NCI-H345 treated with DMSO at 0.1 percent for 48 hours (cell line): ENCODE data around the gene PYGB.

Experiments used
- DNase-seq: peaks from one replicate; lab custom pipeline; 2025; ENCODE audit not compliant: unreplicated experiment; lab: John Stamatoyannopoulos, UW

PYGB gene

DNA sequence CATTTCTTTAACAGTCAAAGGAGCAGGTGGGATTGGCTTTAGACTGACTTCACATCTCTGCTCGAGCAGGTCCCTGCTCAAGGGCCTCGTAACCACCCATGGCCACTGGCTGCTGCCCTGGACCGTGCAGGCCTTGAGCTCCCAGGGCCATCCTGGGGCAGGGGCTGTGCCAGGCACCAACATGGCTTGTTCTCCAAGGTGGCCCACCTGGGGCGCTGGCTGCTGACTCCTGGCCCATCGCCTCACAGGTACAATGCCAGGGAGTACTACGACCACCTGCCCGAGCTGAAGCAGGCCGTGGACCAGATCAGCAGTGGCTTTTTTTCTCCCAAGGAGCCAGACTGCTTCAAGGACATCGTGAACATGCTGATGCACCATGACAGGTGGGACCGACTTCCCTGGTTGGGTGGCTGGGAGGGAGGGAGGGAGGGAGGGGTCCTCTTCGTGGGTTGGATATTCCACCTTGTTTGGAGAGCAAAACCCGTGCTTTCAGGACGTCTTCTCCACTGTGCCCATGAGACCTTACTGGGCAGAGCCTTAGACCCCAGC is 46.1 kb downstream of the PYGB start:
- DNase-seq: no peak

DNA sequence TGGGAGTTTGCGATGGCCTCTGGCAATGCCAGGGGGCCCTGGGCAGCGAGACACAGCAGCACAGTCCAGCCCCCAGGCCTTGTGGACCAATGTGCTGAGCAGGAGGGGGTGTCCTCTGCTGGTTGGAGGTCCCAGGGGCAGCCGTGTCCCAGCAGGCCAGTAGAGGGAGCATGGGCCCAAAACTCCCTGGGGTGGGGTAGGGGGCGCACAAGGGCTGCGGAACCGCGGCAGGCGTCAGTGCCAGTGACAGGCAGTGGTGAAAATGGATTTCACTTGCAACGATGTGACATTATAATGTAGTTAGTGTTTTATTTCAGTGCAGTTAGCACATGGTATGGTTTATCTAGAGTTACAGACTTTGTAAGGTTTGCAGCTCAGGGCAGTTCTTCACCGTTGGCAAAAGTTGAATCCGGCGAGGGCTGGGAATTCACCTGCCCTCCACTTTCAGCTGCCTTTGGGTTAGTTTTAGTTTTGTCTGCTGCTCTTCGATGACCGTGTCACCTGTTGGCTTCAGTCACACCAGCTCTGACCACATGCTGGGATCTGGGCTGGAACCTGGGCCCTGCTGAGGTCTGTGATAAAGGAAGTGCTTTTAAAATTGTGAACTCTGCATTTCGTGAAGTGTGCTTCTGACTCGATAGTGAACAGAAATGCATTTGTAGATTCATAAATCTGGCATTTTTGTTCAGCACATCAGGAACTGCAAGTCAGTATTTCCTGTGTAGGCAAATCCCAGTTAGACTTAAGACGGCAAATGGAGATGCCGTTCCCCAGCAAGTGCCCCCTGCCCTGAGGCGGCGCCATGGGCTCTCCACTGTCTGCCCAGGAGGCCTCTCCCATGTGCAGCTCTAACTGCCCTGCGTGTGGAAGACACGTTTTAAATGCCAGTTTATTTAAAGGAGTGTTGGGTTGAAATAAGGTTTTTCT is 46.8 kb downstream of the PYGB start:
- peak; percentile 31 for DNase-seq

GRCh38 chr20:25295386-25296093 is 47.7 kb downstream of the PYGB start:
- no peak for DNase-seq

DNA sequence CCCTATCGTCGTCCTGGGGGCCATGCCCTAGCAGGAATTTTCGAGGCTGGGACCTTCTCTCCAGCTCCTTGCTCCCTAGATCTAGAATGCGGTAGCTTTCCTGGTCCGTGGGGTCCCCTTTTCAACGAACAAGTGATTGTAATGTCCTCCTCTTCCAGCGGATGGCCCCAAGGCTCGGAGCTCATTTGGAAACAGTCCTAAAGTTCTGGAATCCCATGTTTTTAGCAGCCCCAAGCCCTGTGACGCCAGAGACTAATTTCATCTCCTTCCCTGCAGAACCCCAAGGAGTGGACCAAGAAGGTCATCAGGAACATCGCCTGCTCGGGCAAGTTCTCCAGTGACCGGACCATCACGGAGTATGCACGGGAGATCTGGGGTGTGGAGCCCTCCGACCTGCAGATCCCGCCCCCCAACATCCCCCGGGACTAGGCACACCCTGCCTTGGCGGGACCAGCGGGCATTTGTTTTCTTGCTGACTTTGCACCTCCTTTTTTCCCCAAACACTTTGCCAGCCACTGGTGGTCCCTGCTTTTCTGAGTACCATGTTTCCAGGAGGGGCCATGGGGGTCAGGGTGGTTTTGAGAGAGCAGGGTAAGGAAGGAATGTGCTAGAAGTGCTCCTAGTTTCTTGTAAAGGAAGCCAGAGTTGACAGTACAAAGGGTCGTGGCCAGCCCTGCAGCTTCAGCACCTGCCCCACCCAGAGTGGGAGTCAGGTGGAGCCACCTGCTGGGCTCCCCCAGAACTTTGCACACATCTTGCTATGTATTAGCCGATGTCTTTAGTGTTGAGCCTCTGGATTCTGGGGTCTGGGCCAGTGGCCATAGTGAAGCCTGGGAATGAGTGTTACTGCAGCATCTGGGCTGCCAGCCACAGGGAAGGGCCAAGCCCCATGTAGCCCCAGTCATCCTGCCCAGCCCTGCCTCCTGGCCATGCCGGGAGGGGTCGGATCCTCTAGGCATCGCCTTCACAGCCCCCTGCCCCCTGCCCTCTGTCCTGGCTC is 48.5 kb downstream of the PYGB start:
- DNase-seq: no peak

- DNase-seq: no peak
Measured at GRCh38 chr20:25297141-25297905, 49.4 kb downstream of the PYGB start.

GRCh38 chr20:25299806-25300205 is 51.9 kb downstream of the PYGB start:
- DNase-seq: no peak

- DNase-seq: no peak
Measured at GRCh38 chr20:25300496-25301170, 52.7 kb downstream of the PYGB start.

- DNase-seq: no peak
Measured at GRCh38 chr20:25301357-25301920, 53.6 kb downstream of the PYGB start.

DNA sequence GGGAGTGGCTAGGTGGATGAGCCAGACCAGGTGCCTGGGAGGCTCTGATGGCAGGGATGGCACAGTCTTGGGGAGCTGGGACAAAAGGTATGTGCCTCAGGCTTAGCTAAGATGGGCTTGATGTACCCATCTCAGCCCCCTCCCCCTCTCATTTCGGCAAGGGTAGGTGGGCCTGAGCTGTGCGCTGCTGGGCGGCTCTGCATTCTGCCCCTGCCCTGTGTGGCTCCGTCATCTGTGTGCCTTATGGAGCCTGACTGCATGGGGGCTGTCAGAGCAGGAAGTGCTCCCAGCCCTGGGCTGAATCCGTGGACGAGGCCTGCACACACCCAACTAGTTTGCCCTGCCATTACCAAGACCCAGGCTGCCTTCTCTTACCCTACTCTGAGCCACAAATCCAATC is 54.7 kb downstream of the PYGB start:
- no peak for DNase-seq

GRCh38 chr20:25303292-25304024 is 55.6 kb downstream of the PYGB start:
- no peak for DNase-seq

- DNase-seq: no peak
Measured at GRCh38 chr20:25304025-25304549, 56.2 kb downstream of the PYGB start.

GRCh38 chr20:25306991-25307903 is 59.4 kb downstream of the PYGB start:
- DNase-seq: no peak

DNA sequence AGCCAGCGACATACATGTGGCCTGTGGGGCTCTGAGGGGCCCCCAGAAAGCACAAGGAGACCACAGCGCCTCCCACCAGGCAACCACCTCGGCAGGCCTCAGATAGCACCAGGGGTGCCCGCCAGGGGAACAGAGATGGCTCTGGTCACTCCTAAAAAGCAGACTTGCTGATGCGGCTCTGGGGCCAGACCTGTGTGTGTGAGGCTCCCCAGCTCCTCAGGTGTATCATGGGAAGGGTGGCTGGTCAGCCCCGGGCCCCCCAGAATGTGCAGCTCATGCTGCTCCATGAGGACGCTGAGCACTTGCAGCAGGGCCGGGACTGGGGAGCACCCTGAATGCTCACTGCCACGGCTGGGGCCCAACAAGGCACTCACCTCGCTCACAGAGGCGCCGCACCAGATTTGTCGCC is 60.2 kb downstream of the PYGB start:
- no peak for DNase-seq

GRCh38 chr20:25308671-25309394 is 60.9 kb downstream of the PYGB start:
- no peak for DNase-seq

DNA sequence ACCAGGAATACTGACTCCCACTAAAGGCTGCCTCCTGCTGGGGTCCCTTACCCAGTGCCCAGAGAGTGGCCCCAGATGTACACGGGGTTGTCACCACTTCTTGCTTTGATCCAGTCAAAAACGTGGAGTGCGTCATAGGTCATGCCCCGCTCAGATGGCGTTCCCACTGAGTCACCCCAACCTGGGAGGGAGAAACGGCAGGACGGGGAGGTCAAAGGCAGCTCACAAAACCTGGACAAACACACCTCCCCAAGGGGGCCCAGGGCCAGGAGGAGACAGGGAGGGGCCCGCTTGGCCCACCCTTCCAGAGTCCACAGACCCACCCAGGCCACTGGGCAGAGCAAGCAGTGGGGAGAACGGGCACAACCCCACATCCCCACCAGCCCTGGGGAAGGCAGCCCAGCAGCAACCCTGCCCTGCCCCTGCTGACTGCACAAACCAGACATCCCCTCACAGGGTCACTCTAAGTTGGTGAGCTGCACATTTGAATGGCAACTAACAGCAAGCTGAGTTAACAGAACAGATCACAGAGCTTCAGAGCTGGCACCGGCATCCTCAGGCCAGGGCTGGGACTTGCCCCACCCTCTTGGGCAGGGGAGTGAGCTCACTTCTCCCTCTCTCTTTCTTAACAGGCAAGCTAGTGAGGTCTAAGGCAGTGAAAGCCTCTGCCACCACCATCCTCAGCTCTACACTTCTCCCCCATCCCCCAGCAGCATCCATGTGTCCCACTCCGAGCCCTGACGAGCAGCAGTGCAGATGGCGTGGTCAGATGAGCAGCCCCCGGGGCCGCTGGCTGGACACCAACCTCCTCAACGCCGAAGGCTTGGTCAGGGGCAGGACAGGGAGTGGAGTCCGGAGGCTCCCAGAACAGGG is 61.7 kb downstream of the PYGB start:
- no peak for DNase-seq
